Kidney (tissue), 14 donors: ENCODE results near the gene CEP70. TPM values are rescaled to one million over a fixed set of nuclear protein-coding genes. Genes with fewer than 3 reads are reported as not detected.
"Not testable (repeated sequence)": the region's sequence is repeated elsewhere in the genome, so short reads cannot be mapped to it uniquely, and the experiment has no call there.

Experiments
- DNase-seq, 5 donors: peaks; one replicate each; pipeline ENCODE4 v3.0.0-alpha.2; 2013 to 2020
- FAIRE-seq: peaks from 2 replicates; lab custom pipeline; 2012; peaks lifted over from hg19 to GRCh38; lab: Jason Lieb, UNC
- H3K27ac ChIP-seq, 2 donors: one replicate each; pipeline ENCODE4 v1.7.0; 2013; ENCODE audit warnings: low read depth in 2 of 2, low read length in 2 of 2, inconsistent platforms in 1 of 2
- H3K27me3 ChIP-seq: one replicate; pipeline ENCODE4 v1.7.1; 2013; ENCODE audit warnings: low read length, inconsistent platforms; ENCODE audit not compliant: control insufficient read depth, insufficient read depth
- H3K36me3 ChIP-seq, 3 donors: one replicate each; pipeline versions ENCODE4 v1.7.0 to v1.7.1; 2013; ENCODE audit warnings: low read length in 3 of 3, control low read depth in 1 of 3, inconsistent platforms in 1 of 3; ENCODE audit not compliant: insufficient read depth in 3 of 3, control insufficient read depth in 2 of 3
- H3K4me1 ChIP-seq, 3 donors: one replicate each; pipeline versions ENCODE4 v1.7.0 to v1.7.1; 2013; ENCODE audit warnings: low read length in 3 of 3, inconsistent platforms in 1 of 3, low read depth in 1 of 3; ENCODE audit not compliant: control insufficient read depth in 2 of 3, insufficient read depth in 2 of 3
- H3K4me3 ChIP-seq, 3 donors: one replicate each; pipeline versions ENCODE4 v1.7.0 to v1.8.1; 2013; ENCODE audit warnings: low read length in 3 of 3, control low read depth in 1 of 3, inconsistent platforms in 1 of 3
- H3K9ac ChIP-seq, 3 donors: one replicate each; pipeline versions ENCODE4 v1.7.0 to v1.7.1; 2013; ENCODE audit warnings: low read length in 3 of 3, control low read depth in 1 of 3, inconsistent platforms in 1 of 3
- H3K9me3 ChIP-seq, 3 donors: one replicate each; pipeline versions ENCODE4 v1.7.0 to v1.7.1; 2013; ENCODE audit warnings: low read length in 3 of 3, control low read depth in 1 of 3, inconsistent platforms in 1 of 3; ENCODE audit not compliant: control insufficient read depth in 2 of 3, insufficient read depth in 1 of 3
- CTCF ChIP-seq: IDR thresholded peaks from 3 replicates; pipeline ENCODE4 v1.5.1; 2012; ENCODE audit warnings: mild to moderate bottlenecking, moderate library complexity, borderline replicate concordance; ENCODE audit not compliant: insufficient read depth; ENCODE audit errors: extremely low read depth
- intact Hi-C: fragments of 100-400 bp; cut with DNase I; formaldehyde crosslinking; loops from one replicate; pipeline ENCODE4 v1.11.1; 2022
- polyA plus RNA-seq: library from polyadenylated mRNA; stranded (reverse); fragments of 350-450 nt; fragmentation: Illumina TruSeq; extraction: RNeasy Lipid Tissue Mini Kit (QIAGEN cat#74804); gene quantifications from one replicate; pipeline ENCODE4 v1.2.3, GENCODE V29; 2014; ENCODE audit warnings: low read depth, low replicate concordance; ENCODE audit not compliant: insufficient read depth
- total RNA-seq: library from RNA; stranded (reverse); fragmentation: NEBNext Ultra II Directional; extraction: Animal tissue kit (Norgen Biotek cat#: 25700); gene quantifications from one replicate; pipeline ENCODE4 v1.2.1, GENCODE V29; 2021
- donor health status: control.
- donor health status: control.
- donor health status: control.
- donor health status: control.
- donor health status: control.
- donor health status: DM: yes; HTN: yes; CAD: no.
- donor health status: Normal renal cell carcinoma (clear cell type).

Gene CEP70
- total and polyA plus RNA-seq, 2 donors from 2014 or later, result 22.6 to 64.3 TPM

GRCh38 chr3:138457863-138458735, 136.0 kb downstream of the CEP70 start:
- Histone ChIP-seq H3K4me3 (no peak overlapping the region), H3K36me3 (no peaks in the 10 kb centered on the region), H3K9me3 (no peaks in the 10 kb centered on the region), H3K9ac (no peak overlapping the region), H3K27me3 (no peaks in the 10 kb centered on the region), H3K27ac (no peak overlapping the region), H3K4me1 (no peaks in the 10 kb centered on the region)
- intact Hi-C loops, result no loop called here
- FAIRE-seq, result no peak
- no peak for DNase-seq
- no peak for TF ChIP-seq CTCF

GRCh38 chr3:138456961-138457862, 136.8 kb downstream of the CEP70 start:
- Histone ChIP-seq H3K27me3 (no peaks in the 10 kb centered on the region), H3K4me1 (no peaks in the 10 kb centered on the region), H3K27ac (no peak overlapping the region), H3K9ac (no peak overlapping the region), H3K9me3 (no peaks in the 10 kb centered on the region), H3K4me3 (no peak overlapping the region), H3K36me3 (no peaks in the 10 kb centered on the region)
- DNase-seq, result peak in 1 of 5 donors; percentile 25
- no peak for FAIRE-seq
- no peak for TF ChIP-seq CTCF
- intact Hi-C loops, result no loop called here

- no peak overlapping the region for H3K27ac ChIP-seq
- H3K27me3 ChIP-seq, result no peaks in the 10 kb centered on the region
- H3K4me3 ChIP-seq, result no peak overlapping the region
- H3K9ac ChIP-seq, result no peak overlapping the region
- H3K4me1 ChIP-seq, result no peaks in the 10 kb centered on the region
- TF ChIP-seq CTCF, result no peak
- H3K9me3 ChIP-seq, result no peaks in the 10 kb centered on the region
- FAIRE-seq, result no peak
- no peaks in the 10 kb centered on the region for H3K36me3 ChIP-seq
- intact Hi-C loops, result no loop called here
- no peak for DNase-seq
Observed at GRCh38 chr3:138455801-138456716, 138.0 kb downstream of the CEP70 start.

- H3K9me3 ChIP-seq, DNase-seq, H3K36me3 ChIP-seq, H3K4me3 ChIP-seq, intact Hi-C loops, H3K27me3 ChIP-seq, H3K9ac ChIP-seq, H3K27ac ChIP-seq, H3K4me1 ChIP-seq, FAIRE-seq: not testable (repeated sequence)
Observed at GRCh38 chr3:138453940-138454339, 140.1 kb downstream of the CEP70 start.
